ENCODE results near the gene HDAC8. TPM values are rescaled to one million over a fixed set of nuclear protein-coding genes. Genes with fewer than 3 reads are reported as not detected.

HDAC8 gene
- 23.1 to 25.7 TPM (median 24.4 TPM) in 5 replicates for total RNA-seq (2022; extraction: Qiagen RNA extraction)

DNA sequence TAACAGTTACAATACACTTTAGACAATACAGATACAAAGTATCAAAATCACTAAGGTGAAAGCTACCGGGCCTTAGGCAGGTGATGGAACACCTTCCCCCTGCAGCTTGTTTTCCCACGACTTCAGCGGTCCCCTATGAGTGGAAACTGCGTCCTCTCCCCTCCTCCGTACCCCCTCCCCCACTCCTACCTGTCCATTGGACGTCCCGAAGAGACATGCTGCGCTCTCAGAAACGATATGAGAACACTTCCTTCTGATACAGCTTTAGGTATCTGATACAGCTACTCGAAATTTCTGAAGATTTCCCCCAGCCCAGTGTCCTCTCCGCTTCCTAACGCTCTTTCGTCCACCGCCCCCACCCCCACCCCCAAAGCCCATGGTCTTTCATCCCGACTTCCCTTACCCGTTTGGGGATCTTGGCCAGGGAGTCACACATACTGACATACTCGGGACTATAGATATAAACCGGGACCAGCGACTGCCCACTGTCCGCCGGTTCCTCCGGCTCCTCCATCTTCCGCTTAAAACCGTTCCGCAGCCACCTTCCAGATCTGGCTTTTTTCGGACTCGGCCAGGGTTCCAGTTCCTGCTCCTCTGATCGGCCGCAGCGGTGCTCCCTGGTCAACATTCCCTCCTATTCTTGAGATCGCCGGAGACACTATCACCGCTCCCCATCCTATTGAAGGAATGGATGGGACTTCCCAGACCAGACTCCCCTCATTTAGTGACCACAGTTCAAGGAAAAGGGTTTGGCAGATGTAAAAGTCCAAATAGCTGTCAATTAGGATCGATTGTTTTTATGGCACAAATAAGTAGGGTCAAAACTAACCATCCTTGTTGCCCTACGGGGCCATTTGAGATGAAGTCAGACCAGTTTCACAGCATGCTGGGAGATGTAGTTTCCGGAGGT, at the start of gene HDAC8:
Gene HDAC8 (minus strand): TSS at position 596 of the 910 bp plus-strand sequence. CDS start 82 bp downstream, at position 514.

GRCh38 chrX:72305286-72306084, 267.2 kb downstream of the HDAC8 start, which contains the start of gene CITED1:
Gene CITED1 (minus strand): TSS chrX:72305914. CDS start chrX:72302869, 3,045 bp downstream.

Other genes with a start within 250 kb of the HDAC8 start
- 25.5 to 32.0 TPM (median 28.9 TPM) in 5 replicates for gene PHKA1, start 141.5 kb upstream of the HDAC8 start, total RNA-seq (2022; extraction: Qiagen RNA extraction)
- 0.17 TPM in 1 of 5 replicates, not detected in the others for gene DMRTC1B, start 204.0 kb upstream of the HDAC8 start, total RNA-seq (2022; extraction: Qiagen RNA extraction)
- not detected in 5 replicates for gene FAM236B, start 209.8 kb upstream of the HDAC8 start, total RNA-seq (2022; extraction: Qiagen RNA extraction)
- not detected in 5 replicates for gene FAM236D, start 235.4 kb upstream of the HDAC8 start, total RNA-seq (2022; extraction: Qiagen RNA extraction)